Kidney epithelial cell (primary cell): ENCODE data around the gene MYO1D. TPM values are rescaled to one million over a fixed set of nuclear protein-coding genes. Genes with fewer than 3 reads are reported as not detected.

Source experiments
- DNase-seq: peaks from one replicate; pipeline ENCODE4 v3.0.0-alpha.2; 2010; ENCODE audit warnings: low read depth
- H3K27me3 ChIP-seq: 2 replicates; pipeline ENCODE4 v1.6.0; 2011; ENCODE audit warnings: low read length; ENCODE audit not compliant: control insufficient read depth, insufficient read depth
- H3K36me3 ChIP-seq: 2 replicates; pipeline ENCODE4 v1.5.1; 2011; ENCODE audit warnings: low read length; ENCODE audit not compliant: control insufficient read depth, insufficient read depth
- H3K4me3 ChIP-seq: 2 replicates; pipeline ENCODE4 v1.5.1; 2011; ENCODE audit warnings: low read depth, mild to moderate bottlenecking, control low read depth, low read length
- CTCF ChIP-seq: IDR thresholded peaks from 2 replicates; pipeline ENCODE4 v1.5.1; 2011; ENCODE audit warnings: mild to moderate bottlenecking, moderate library complexity, low read length, control low read depth, inconsistent platforms; ENCODE audit not compliant: insufficient read depth, poor library complexity, severe bottlenecking
- total RNA-seq: library from RNA; depleted of rRNA; stranded (reverse); fragments of >200 nt; gene quantifications from 2 replicates; pipeline ENCODE4 v1.2.3, GENCODE V29; 2015

The MYO1D gene
- total RNA-seq, 1 donor from 2014 or later: 95.5 TPM

- peak within 1 kb of the TSS; percentile 82 for H3K4me3 ChIP-seq
- no peaks in the 10 kb centered on the region for H3K27me3 ChIP-seq
- TF ChIP-seq CTCF: peak; percentile 99
- H3K36me3 ChIP-seq: no peaks in the 10 kb centered on the region
- DNase-seq: peak; percentile 83
Measured at GRCh38 chr17:32444301-32445073, 432.4 kb downstream of the MYO1D start, which contains the start of gene PSMD11. TSS of gene PSMD11 (plus strand) at chr17:32444510. CDS start at chr17:32444524, 14 bp downstream.

- H3K36me3 ChIP-seq: no peaks in the 10 kb centered on the region
- DNase-seq: no peak
- TF ChIP-seq CTCF: no peak
- no peaks in the 10 kb centered on the region for H3K27me3 ChIP-seq
- peak overlapping the region; percentile 82 for H3K4me3 ChIP-seq
Measured at GRCh38 chr17:32443827-32444300, 433.1 kb downstream of the MYO1D start.

Other genes starting within 250 kb of the MYO1D start
- gene TMEM98, start 51.0 kb upstream of the MYO1D start, total RNA-seq: 81.1 and 109 TPM in 2 replicates
- gene SPACA3, start 114.7 kb upstream of the MYO1D start, total RNA-seq: not detected in 2 replicates